K562 (cell line): ENCODE measurements around the gene ADARB2. TPM values are rescaled to one million over a fixed set of nuclear protein-coding genes. Genes with fewer than 3 reads are reported as not detected.

Experiments
- ATAC-seq: fragments of 200-7000 bp; cut with Tn5 transposase; 3 replicates; pipeline ENCODE4 v1.9.1; 2020; ENCODE audit warnings: moderate library complexity
- BruUV-seq: library from RNA; stranded (reverse); fragments of 400-500 nt; replicated peaks from 2 replicates; lab custom pipeline; 2021; lab: Mats Ljungman, UMichigan
- CTCF ChIA-PET: fragments of 300-600 bp; formaldehyde crosslinking; extraction: SDS; loops from one replicate; lab custom pipeline; 2021; ENCODE audit warnings: low intra/inter-chr PET ratio; lab: Yijun Ruan, JAX
- POLR2A ChIA-PET: fragments of 300-600, 350-650 bp; sonication (Branson Sonifier 250); formaldehyde crosslinking; extraction: SDS; loops from one replicate; lab custom pipeline; 2021; ENCODE audit warnings: antibody characterized with exemption, inconsistent platforms; lab: Yijun Ruan, JAX
- DNase-seq, 4 experiments: peaks; one replicate each; pipeline versions ENCODE4 v3.0.0 to v3.0.0-alpha.2; 2011 to 2018; ENCODE audit warnings: low spot score in 3 of 4, mixed read lengths in 3 of 4; ENCODE audit errors: extremely low read depth in 1 of 4
- FAIRE-seq: peaks from 2 replicates; lab custom pipeline; 2011; peaks lifted over from hg19 to GRCh38; lab: Jason Lieb, UNC
- H2AFZ ChIP-seq: 2 replicates; pipeline ENCODE4 v1.6.0; 2011; ENCODE audit warnings: low read depth, low read length, control low read depth, inconsistent platforms
- H3K27ac ChIP-seq: fragments of 200-600 bp; 3 replicates; pipeline ENCODE4 v1.8.0; 2011; ENCODE audit warnings: low read depth, mild to moderate bottlenecking, control low read depth, inconsistent platforms, low read length, moderate library complexity, mixed read lengths; ENCODE audit errors: extremely low read depth
- H3K27me3 ChIP-seq, 2 experiments: fragments of 300-600 bp in 1 of 2; 2 replicates in 1 of 2; 3 replicates in 1 of 2; pipeline versions ENCODE4 v1.6.0 to v1.8.0; 2011; ENCODE audit warnings: inconsistent platforms in 2 of 2, low read length in 2 of 2, mild to moderate bottlenecking in 1 of 2, mixed read lengths in 1 of 2, moderate library complexity in 1 of 2; ENCODE audit not compliant: control insufficient read depth in 2 of 2, insufficient read depth in 2 of 2
- H3K36me3 ChIP-seq: fragments of 300-600 bp; 3 replicates; pipeline ENCODE4 v1.8.0; 2011; ENCODE audit warnings: mild to moderate bottlenecking, low read length, inconsistent platforms; ENCODE audit not compliant: control insufficient read depth, insufficient read depth
- H3K4me1 ChIP-seq, 2 experiments: fragments of 200-600 bp in 1 of 2; replicated peaks in 1 of 2; 2 replicates in 1 of 2; 3 replicates in 1 of 2; pipeline versions ENCODE4 v1.5.1 to v1.8.0; 2011; ENCODE audit warnings: inconsistent platforms in 2 of 2, low read length in 2 of 2, mild to moderate bottlenecking in 1 of 2, mixed read lengths in 1 of 2, moderate library complexity in 1 of 2; ENCODE audit not compliant: control insufficient read depth in 2 of 2, insufficient read depth in 2 of 2
- H3K4me2 ChIP-seq: 2 replicates; pipeline ENCODE4 v1.6.1; 2011; ENCODE audit warnings: low read length, control low read depth, inconsistent platforms, mixed read lengths; ENCODE audit not compliant: insufficient read depth
- H3K4me3 ChIP-seq: fragments of 200-600 bp; sonication (generic), shearing (Covaris generic); 2 replicates; pipeline ENCODE4 v1.5.1; 2016; ENCODE audit warnings: control low read depth, inconsistent platforms
- H3K79me2 ChIP-seq: fragments of 200-600 bp; 3 replicates; pipeline ENCODE4 v1.8.0; 2011; ENCODE audit warnings: low read length, inconsistent platforms; ENCODE audit not compliant: control insufficient read depth, insufficient read depth
- H3K9ac ChIP-seq, 2 experiments: 2 replicates each; pipeline versions ENCODE4 v1.6.0 to v1.6.1; 2011; ENCODE audit warnings: low read depth in 2 of 2, low read length in 2 of 2, control low read depth in 1 of 2, inconsistent platforms in 1 of 2, mild to moderate bottlenecking in 1 of 2, mixed read lengths in 1 of 2; ENCODE audit not compliant: insufficient read depth in 1 of 2
- H3K9me1 ChIP-seq: one replicate; pipeline ENCODE4 v1.6.0; 2011; ENCODE audit warnings: inconsistent platforms, mild to moderate bottlenecking, low read length, moderate library complexity; ENCODE audit not compliant: control insufficient read depth, insufficient read depth
- H3K9me3 ChIP-seq: replicated peaks from 2 replicates; pipeline ENCODE4 v1.5.1; 2011; ENCODE audit warnings: low read depth, low read length, inconsistent platforms; ENCODE audit not compliant: control insufficient read depth, insufficient read depth
- H4K20me1 ChIP-seq: replicated peaks from 2 replicates; pipeline ENCODE4 v1.6.1; 2011; ENCODE audit warnings: low read length, inconsistent platforms, mixed read lengths; ENCODE audit not compliant: control insufficient read depth, insufficient read depth
- ARID2 ChIP-seq: fragments of 450-650 bp; IDR thresholded peaks from 2 replicates; pipeline ENCODE4 v1.6.1; 2017; ENCODE audit warnings: antibody characterized with exemption, mild to moderate bottlenecking
- ATF1 ChIP-seq, 2 experiments: fragments of 450-650 bp in 1 of 2; IDR thresholded peaks; 2 replicates each; pipeline ENCODE4 v1.6.1; 2016; ENCODE audit warnings: missing compliant biosample characterization in 1 of 2, missing genetic modification characterization in 1 of 2
- CREBBP ChIP-seq: IDR thresholded peaks from one replicate; pipeline ENCODE4 v1.6.1; 2012; ENCODE audit warnings: low read depth, mild to moderate bottlenecking, control low read depth, inconsistent platforms, low read length
- HDAC3 ChIP-seq: fragments of 450-650 bp; IDR thresholded peaks from 2 replicates; pipeline ENCODE4 v1.6.1; 2018; ENCODE audit warnings: borderline replicate concordance, mild to moderate bottlenecking, moderate library complexity; ENCODE audit not compliant: partially characterized antibody
- HNRNPK ChIP-seq: fragments of 200-400 bp; formaldehyde crosslinking; IDR thresholded peaks from one replicate; pipeline ENCODE4 v1.6.1; 2018; ENCODE audit warnings: mild to moderate bottlenecking, low read depth, low read length; ENCODE audit not compliant: poor library complexity, severe bottlenecking
- MTA2 ChIP-seq: fragments of 450-650 bp; IDR thresholded peaks from 2 replicates; pipeline ENCODE4 v1.6.1; 2016; ENCODE audit warnings: low read depth
- MXI1 ChIP-seq: IDR thresholded peaks from 2 replicates; pipeline ENCODE4 v1.6.1; 2011; ENCODE audit warnings: low read depth, mild to moderate bottlenecking, improper control_type of control experiment, low read length
- OTX1 ChIP-seq: fragments of 450-650 bp; formaldehyde crosslinking; IDR thresholded peaks from 2 replicates; pipeline ENCODE4 v1.4.0; 2022; ENCODE audit warnings: mild to moderate bottlenecking
- PTBP1 ChIP-seq: fragments of 200-400 bp; formaldehyde crosslinking; IDR thresholded peaks from 2 replicates; pipeline ENCODE4 v1.6.1; 2017; ENCODE audit warnings: low read depth, low read length
- SNAPC5 ChIP-seq: fragments of 250-450 bp; sonication (Bioruptor Pico); IDR thresholded peaks from 2 replicates; pipeline ENCODE4 v1.8.0; 2021; ENCODE audit warnings: moderate library complexity, mild to moderate bottlenecking, inconsistent platforms
- SNIP1 ChIP-seq: fragments of 450-650 bp; IDR thresholded peaks from 2 replicates; pipeline ENCODE4 v1.7.1; 2017; ENCODE audit warnings: low read depth, mild to moderate bottlenecking
- STAT5B ChIP-seq: fragments of 250-450 bp; sonication (Bioruptor Pico); IDR thresholded peaks from 2 replicates; pipeline ENCODE4 v1.8.0; 2021; ENCODE audit warnings: mild to moderate bottlenecking, inconsistent platforms
- ZNF384 ChIP-seq: IDR thresholded peaks from 2 replicates; pipeline ENCODE4 v1.6.1; 2012; ENCODE audit warnings: low read depth, low read length, improper control_type of control experiment
- WGBS: fragments of 100-300 bp; shearing (Covaris generic); methylation state at CpG from one replicate; pipeline ENCODE4 v1.1.6; 2016; ENCODE audit warnings: low coverage, mixed read lengths; ENCODE audit not compliant: insufficient coverage; ENCODE audit errors: missing lambda C conversion rate; 5-methylcytosine and 5-hydroxymethylcytosine counted together
- in situ Hi-C: fragments of 300-500 bp; cut with MboI; formaldehyde crosslinking; loops from 4 replicates; pipeline ENCODE4 v1.15.0; 2018; ENCODE audit warnings: inconsistent platforms, mixed read lengths
- intact Hi-C: fragments of 100-400 bp; cut with micrococcal nuclease; formaldehyde crosslinking; loops from 2 replicates; pipeline ENCODE4 v1.14.2; 2022
- polyA plus RNA-seq, 8 experiments: library from polyadenylated mRNA; depleted of rRNA in 4 of 8; stranded (reverse) in 5 of 8; unstranded in 3 of 8; fragments of >200 nt; fragmentation: Nextera tagmentation in 2 of 8; fragmentation: Illumina TruSeq in 1 of 8; extraction: Ambion mirVana in 2 of 8; extraction: Trizol in 1 of 8; gene quantifications; 2 replicates each; pipeline versions ENCODE4 v1.2.1 to v1.2.3, GENCODE V29; 2011 to 2014; ENCODE audit warnings: inconsistent platforms in 1 of 8, missing spikeins in 1 of 8
- total RNA-seq, 7 experiments: library from RNA; depleted of rRNA in 6 of 7; stranded (reverse); fragments of >200 nt in 6 of 7; fragmentation: Illumina TruSeq in 2 of 7; extraction: Trizol in 2 of 7; gene quantifications; 2 replicates each; pipeline versions ENCODE4 v1.2.1 to v1.2.3, GENCODE V29; 2011 to 2021; ENCODE audit warnings: low replicate concordance in 1 of 7
- TF ChIP-seq, protein P1 (sequence below): fragments of 250-450 bp; sonication (Bioruptor Pico); IDR thresholded peaks from 2 replicates; pipeline ENCODE4 v1.4.0; 2020; ENCODE audit warnings: mild to moderate bottlenecking, moderate library complexity

ADARB2 gene
- total and polyA plus RNA-seq, 9 of the 15 experiments (the other 6 are each of a cell fraction or from before 2014, with no cell fraction given) = not detected

DNA sequence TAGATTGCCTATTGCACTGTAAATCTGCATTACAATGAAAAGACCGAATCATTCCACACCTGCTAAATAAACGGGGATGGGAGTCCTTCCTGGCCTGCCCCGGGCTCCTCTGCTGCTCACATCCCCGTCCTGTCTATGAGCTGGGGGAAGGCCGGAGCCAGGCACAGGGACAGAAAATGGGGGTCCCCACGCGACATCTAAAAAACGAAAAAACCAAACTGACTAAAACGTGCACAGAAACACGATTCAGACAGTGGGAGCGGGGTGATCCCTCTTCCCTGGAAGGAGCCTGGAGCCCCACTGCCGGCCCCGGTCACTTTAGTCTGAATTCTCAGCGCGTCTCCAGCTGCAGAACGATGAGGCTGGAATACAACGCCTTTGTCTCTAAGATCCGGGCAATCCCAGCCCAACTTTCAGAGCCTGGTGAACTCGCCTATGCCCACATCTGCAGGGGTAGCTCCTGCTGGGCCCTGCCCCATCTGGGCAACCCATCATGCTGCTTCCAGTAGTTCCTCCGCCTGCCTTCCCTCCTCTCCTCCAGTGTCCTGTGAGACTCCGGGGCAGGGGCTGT is 78.0 kb downstream of the ADARB2 start:
- intact Hi-C loops = no loop called here

More for the DNA sequence above, 78.0 kb downstream of the ADARB2 start:
- Histone ChIP-seq H3K4me2 (no peak overlapping the region), H3K4me1 (no peaks in the 10 kb centered on the region), H3K36me3 (no peaks in the 10 kb centered on the region), H3K9me1 (no peaks in the 10 kb centered on the region), H3K27me3 (peaks cover 14 to 45% of the 10 kb centered on the region in 2 experiments; a peak in 4 of 5 replicates), H3K9me3 (no peaks in the 10 kb centered on the region), H3K9ac (no peak overlapping the region), H3K79me2 (no peaks in the 10 kb centered on the region)
- in situ Hi-C loops = no loop called here
- FAIRE-seq = no peak
- ATAC-seq = no peak
- TF ChIP-seq ARID2 (no peak), PTBP1 (no peak), CREBBP (no peak), MTA2 (no peak), ZNF384 (no peak), STAT5B (CRISPR knock-in tag) (no peak), SNIP1 (no peak), OTX1 (CRISPR knock-in tag) (no peak), ATF1 (CRISPR knock-in tag; IDR thresholded peaks at IDR 0.05) (no peak), ATF1 (tag; IDR thresholded peaks at IDR 0.05) (no peak), MXI1 (no peak), HNRNPK (no peak), SNAPC5 (no peak), HDAC3 (no peak)
- TF ChIP-seq, protein P1, sequence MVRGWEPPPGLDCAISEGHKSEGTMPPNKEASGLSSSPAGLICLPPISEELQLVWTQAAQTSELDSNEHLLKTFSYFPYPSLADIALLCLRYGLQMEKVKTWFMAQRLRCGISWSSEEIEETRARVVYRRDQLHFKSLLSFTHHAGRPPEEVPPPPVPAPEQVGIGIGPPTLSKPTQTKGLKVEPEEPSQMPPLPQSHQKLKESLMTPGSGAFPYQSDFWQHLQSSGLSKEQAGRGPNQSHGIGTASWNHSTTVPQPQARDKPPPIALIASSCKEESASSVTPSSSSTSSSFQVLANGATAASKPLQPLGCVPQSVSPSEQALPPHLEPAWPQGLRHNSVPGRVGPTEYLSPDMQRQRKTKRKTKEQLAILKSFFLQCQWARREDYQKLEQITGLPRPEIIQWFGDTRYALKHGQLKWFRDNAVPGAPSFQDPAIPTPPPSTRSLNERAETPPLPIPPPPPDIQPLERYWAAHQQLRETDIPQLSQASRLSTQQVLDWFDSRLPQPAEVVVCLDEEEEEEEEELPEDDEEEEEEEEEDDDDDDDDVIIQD (CRISPR knock-in tag) = no peak
- TF ChIP-seq, all 486 proteins: peak for 0
- Histone ChIP-seq H3K4me3 (no peak overlapping the region), H4K20me1 (no peaks in the 10 kb centered on the region), H2AFZ (no peak overlapping the region), H3K27ac (no peak overlapping the region)
- POLR2A ChIA-PET = interaction anchor here (0.5 to 0.9 kb wide), 3 partner anchors 10 to 1386 kb away, joined by 3 read pairs; no protein-coding TSS in a partner anchor
- BruUV-seq = no TSS peak
- CTCF ChIA-PET = no interaction called here
- DNase-seq = no peak
- 1% methylated on average over 17 of the region's 21 CpGs for WGBS
